ENCODE measurements around the gene MYO15A. TPM values are rescaled to one million over a fixed set of nuclear protein-coding genes. Genes with fewer than 3 reads are reported as not detected.

MYO15A gene
- total RNA-seq, 4 donors from 2014 or later = 1.1 to 4.2 (median 1.2) TPM

DNA sequence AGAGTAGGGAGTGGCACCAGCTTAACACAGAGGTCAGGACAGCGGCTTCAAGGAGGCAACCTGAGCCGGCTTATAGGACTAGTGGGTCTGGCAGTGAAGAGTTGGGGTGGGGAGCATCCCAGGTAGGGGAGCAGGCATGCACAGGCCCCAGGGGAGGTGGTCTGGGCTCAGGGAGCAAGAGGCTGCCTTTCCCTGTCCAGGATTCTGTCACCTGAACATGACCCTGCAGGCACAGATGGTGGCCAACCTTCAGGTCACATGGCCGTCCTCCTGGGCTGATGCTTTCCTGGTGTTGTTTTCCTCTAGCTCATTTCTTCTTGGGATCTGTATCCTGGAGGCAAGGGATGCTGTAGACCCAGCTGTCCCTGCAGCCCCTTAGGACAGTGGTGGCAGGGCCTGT, 3.5 kb upstream of the MYO15A start:
- Histone ChIP-seq H3K4me1 (no peaks in the 10 kb centered on the region), H3K9me3 (no peaks in the 10 kb centered on the region), H3K27ac (no peak overlapping the region), H3K36me3 (no peaks in the 10 kb centered on the region), H3K27me3 (no peaks in the 10 kb centered on the region), H3K4me3 (no peak overlapping the region)
- WGBS, 2 donors (ENCODE audit: low coverage in 1 of 2) = 96% methylated on average over 3 of the region's 3 CpGs; no CpG with 5 or more reads in 1 of the 2 donors
- in situ Hi-C loops (cut with MboI; ENCODE audit: low pct_ligation_motif_present in 1 of 4, low pct_unique_long_range_greater_than_20kb in 1 of 4, low sequenced_read_pairs in 3 of 4) (no loop called here), intact Hi-C loops (cut with DNase I; ENCODE audit: low total_unique reads) (no loop called here)
- TF ChIP-seq POLR2AphosphoS5 (IDR thresholded peaks at IDR 0.05) = no peak
- TF ChIP-seq, protein P1, sequence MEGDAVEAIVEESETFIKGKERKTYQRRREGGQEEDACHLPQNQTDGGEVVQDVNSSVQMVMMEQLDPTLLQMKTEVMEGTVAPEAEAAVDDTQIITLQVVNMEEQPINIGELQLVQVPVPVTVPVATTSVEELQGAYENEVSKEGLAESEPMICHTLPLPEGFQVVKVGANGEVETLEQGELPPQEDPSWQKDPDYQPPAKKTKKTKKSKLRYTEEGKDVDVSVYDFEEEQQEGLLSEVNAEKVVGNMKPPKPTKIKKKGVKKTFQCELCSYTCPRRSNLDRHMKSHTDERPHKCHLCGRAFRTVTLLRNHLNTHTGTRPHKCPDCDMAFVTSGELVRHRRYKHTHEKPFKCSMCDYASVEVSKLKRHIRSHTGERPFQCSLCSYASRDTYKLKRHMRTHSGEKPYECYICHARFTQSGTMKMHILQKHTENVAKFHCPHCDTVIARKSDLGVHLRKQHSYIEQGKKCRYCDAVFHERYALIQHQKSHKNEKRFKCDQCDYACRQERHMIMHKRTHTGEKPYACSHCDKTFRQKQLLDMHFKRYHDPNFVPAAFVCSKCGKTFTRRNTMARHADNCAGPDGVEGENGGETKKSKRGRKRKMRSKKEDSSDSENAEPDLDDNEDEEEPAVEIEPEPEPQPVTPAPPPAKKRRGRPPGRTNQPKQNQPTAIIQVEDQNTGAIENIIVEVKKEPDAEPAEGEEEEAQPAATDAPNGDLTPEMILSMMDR (IDR thresholded peaks at IDR 0.05) = no peak
- no peak for TF ChIP-seq EP300 (IDR thresholded peaks at IDR 0.05; ENCODE audit: low read depth)
- no peak for TF ChIP-seq POLR2A (IDR thresholded peaks at IDR 0.05)
- DNase-seq = no peak

DNA sequence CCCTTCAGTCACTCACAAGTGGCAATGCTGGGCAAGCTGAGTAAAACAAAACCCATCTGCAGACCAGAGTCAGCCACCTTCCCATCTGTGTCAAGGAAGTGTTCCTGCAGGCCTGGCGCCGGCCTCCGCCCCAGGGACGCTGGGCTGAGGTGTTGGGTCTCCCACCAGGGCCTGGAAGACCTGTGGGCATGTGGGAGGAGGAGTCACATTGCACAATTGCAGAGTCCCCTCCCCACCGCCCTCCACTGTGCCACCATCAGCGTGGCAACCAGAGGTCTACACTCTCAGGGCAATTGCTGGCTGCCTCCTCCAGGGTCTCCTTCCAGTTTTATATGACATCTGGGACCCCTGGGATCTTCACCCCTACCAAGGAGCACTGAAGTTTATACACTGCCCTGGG, 3.0 kb upstream of the MYO15A start:
- no peak for DNase-seq
- Histone ChIP-seq H3K4me1 (no peaks in the 10 kb centered on the region), H3K9me3 (no peaks in the 10 kb centered on the region), H3K27ac (no peak overlapping the region), H3K4me3 (no peak overlapping the region), H3K36me3 (no peaks in the 10 kb centered on the region), H3K27me3 (no peaks in the 10 kb centered on the region)
- WGBS, 2 donors (ENCODE audit: low coverage in 1 of 2) = 79 to 80% methylated on average over 2 to 6 of the region's 6 CpGs
- intact Hi-C loops (cut with DNase I; ENCODE audit: low total_unique reads) = no loop called here
- TF ChIP-seq POLR2AphosphoS5 (IDR thresholded peaks at IDR 0.05) (no peak), EP300 (IDR thresholded peaks at IDR 0.05; ENCODE audit: low read depth) (no peak), POLR2A (IDR thresholded peaks at IDR 0.05) (no peak)
- TF ChIP-seq, protein P1 (IDR thresholded peaks at IDR 0.05) = no peak
- in situ Hi-C loops (cut with MboI; ENCODE audit: low pct_ligation_motif_present in 1 of 4, low pct_unique_long_range_greater_than_20kb in 1 of 4, low sequenced_read_pairs in 3 of 4) = no loop called here

DNA sequence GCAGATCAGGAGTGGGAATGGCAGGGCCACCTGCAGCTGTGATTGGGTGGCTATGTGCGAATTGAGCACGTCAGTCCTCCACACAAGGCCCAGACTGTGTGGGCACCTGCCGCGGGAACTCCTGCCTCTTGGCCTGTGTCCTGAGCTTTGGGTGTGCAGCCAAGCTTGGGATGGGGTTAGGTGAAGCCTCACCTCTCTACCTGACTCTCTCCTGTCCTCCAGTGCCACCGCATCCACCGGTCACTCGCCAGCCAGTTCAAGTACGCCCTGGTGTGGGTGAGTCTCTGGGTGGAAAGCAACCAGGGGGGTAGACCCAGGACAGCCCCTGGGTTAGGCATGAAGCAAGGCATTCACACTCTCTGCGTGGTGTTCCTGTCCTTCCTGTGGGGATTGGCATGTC, 2.3 kb upstream of the MYO15A start:
- Histone ChIP-seq H3K9me3 (no peaks in the 10 kb centered on the region), H3K27ac (no peak overlapping the region), H3K4me3 (no peak overlapping the region), H3K36me3 (no peaks in the 10 kb centered on the region), H3K4me1 (no peaks in the 10 kb centered on the region), H3K27me3 (no peaks in the 10 kb centered on the region)
- TF ChIP-seq, protein P1 (IDR thresholded peaks at IDR 0.05) = no peak
- no peak for TF ChIP-seq POLR2A (IDR thresholded peaks at IDR 0.05)
- TF ChIP-seq POLR2AphosphoS5 (IDR thresholded peaks at IDR 0.05) = no peak
- TF ChIP-seq EP300 (IDR thresholded peaks at IDR 0.05; ENCODE audit: low read depth) = no peak
- no peak for DNase-seq
- intact Hi-C loops (cut with DNase I; ENCODE audit: low total_unique reads) (no loop called here), in situ Hi-C loops (cut with MboI; ENCODE audit: low pct_ligation_motif_present in 1 of 4, low pct_unique_long_range_greater_than_20kb in 1 of 4, low sequenced_read_pairs in 3 of 4) (no loop called here)
- 99 to 100% methylated on average over 1 to 9 of the region's 9 CpGs for WGBS, 2 donors (ENCODE audit: low coverage in 1 of 2)

DNA sequence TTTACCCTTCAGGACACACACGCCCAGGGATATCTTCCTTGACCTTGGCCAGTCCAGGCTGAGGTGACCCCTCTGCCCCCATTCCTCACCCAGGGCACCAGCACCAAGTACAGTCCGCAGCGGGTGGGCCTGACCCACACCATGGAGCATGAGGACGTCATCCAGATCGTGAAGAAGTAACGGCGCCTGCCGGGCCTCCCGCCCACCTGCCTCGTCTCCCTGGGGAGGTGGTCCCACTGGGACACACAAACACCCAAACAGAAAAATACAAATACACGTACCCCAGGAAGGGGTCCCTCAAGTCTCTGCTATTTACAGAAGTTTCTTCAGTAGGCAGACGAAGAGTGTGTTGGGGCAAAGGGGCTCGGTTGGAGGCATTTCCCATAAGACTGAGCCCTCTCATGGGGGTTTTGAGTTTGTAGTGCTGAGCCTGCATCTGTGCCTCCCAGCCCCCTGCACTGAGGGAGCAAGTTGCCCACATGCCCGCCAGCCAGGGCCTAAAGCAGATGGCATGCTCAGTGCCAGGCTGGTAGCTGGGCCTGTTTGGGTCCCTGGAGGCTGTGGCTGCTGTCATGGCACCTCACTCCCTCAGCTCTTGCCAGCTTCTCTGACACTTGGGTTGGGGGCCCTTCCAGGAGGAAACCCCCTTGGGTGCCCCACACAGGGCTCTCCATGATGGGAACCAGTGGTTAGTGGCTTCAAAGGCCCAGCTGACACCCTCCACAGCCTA, 1.3 kb upstream of the MYO15A start:
- WGBS, 2 donors (ENCODE audit: low coverage in 1 of 2) = 73 to 83% methylated on average over 3 to 14 of the region's 14 CpGs
- in situ Hi-C loops (cut with MboI; ENCODE audit: low pct_ligation_motif_present in 1 of 4, low pct_unique_long_range_greater_than_20kb in 1 of 4, low sequenced_read_pairs in 3 of 4) = no loop called here
- Histone ChIP-seq H3K36me3 (no peaks in the 10 kb centered on the region), H3K27me3 (no peaks in the 10 kb centered on the region), H3K4me3 (no peak overlapping the region), H3K27ac (no peak overlapping the region), H3K4me1 (no peaks in the 10 kb centered on the region), H3K9me3 (no peaks in the 10 kb centered on the region)
- no peak for DNase-seq
- TF ChIP-seq POLR2AphosphoS5 (IDR thresholded peaks at IDR 0.05) (no peak), EP300 (IDR thresholded peaks at IDR 0.05; ENCODE audit: low read depth) (no peak), POLR2A (IDR thresholded peaks at IDR 0.05) (no peak)
- TF ChIP-seq, protein P1 (IDR thresholded peaks at IDR 0.05) = no peak
- intact Hi-C loops (cut with DNase I; ENCODE audit: low total_unique reads) = no loop called here
